NCI-H2227 treated with DMSO at 0.1 percent for 48 hours (cell line): ENCODE results near the gene OTOP3.
"Not testable (repeated sequence)": the region's sequence is repeated elsewhere in the genome, so short reads cannot be mapped to it uniquely, and the experiment has no call there.

Source experiments
- DNase-seq: peaks from one replicate; lab custom pipeline; 2025; lab: John Stamatoyannopoulos, UW

Gene OTOP3

GRCh38 chr17:74935585-74936469, at the start of gene OTOP3:
Gene OTOP3 (plus strand): TSS chr17:74935898. CDS start chr17:74935922, 24 bp downstream.
- DNase-seq, result no peak

- DNase-seq, result no peak
These were observed 47.2 kb upstream of the OTOP3 start for GRCh38 chr17:74888469-74888868.

- DNase-seq, result no peak
These were observed 45.1 kb upstream of the OTOP3 start for GRCh38 chr17:74890554-74890953.

GRCh38 chr17:74892013-74892841, 43.5 kb upstream of the OTOP3 start:
- no peak for DNase-seq

- no peak for DNase-seq
These were observed 42.5 kb upstream of the OTOP3 start, which contains the start of gene FADS6 for GRCh38 chr17:74892974-74893911. Gene FADS6 (minus strand): TSS chr17:74893633. CDS start chr17:74893595, 38 bp downstream.

- DNase-seq, result no peak
These were observed 41.6 kb upstream of the OTOP3 start for GRCh38 chr17:74893936-74894671.

- no peak for DNase-seq
These were observed 37.2 kb upstream of the OTOP3 start for GRCh38 chr17:74898376-74898946.

GRCh38 chr17:74900208-74900607, 35.5 kb upstream of the OTOP3 start:
- DNase-seq, result no peak

- DNase-seq, result no peak
These were observed 34.2 kb upstream of the OTOP3 start for GRCh38 chr17:74901353-74902135.

GRCh38 chr17:74903034-74903433, 32.7 kb upstream of the OTOP3 start:
- DNase-seq, result no peak

GRCh38 chr17:74903671-74904070, 32.0 kb upstream of the OTOP3 start:
- no peak for DNase-seq

- no peak for DNase-seq
These were observed 30.9 kb upstream of the OTOP3 start for GRCh38 chr17:74904687-74905409.

- not testable (repeated sequence) for DNase-seq
These were observed 29.4 kb upstream of the OTOP3 start for GRCh38 chr17:74906214-74906793.

GRCh38 chr17:74907012-74907411, 28.7 kb upstream of the OTOP3 start:
- no peak for DNase-seq

- DNase-seq, result not testable (repeated sequence)
These were observed 26.6 kb upstream of the OTOP3 start for GRCh38 chr17:74909097-74909496.

- DNase-seq, result not testable (repeated sequence)
These were observed 24.3 kb upstream of the OTOP3 start for GRCh38 chr17:74911423-74911822.

GRCh38 chr17:74916136-74916850, 19.4 kb upstream of the OTOP3 start:
- DNase-seq, result no peak

GRCh38 chr17:74916851-74917199, 18.9 kb upstream of the OTOP3 start:
- DNase-seq, result no peak
